Stimulated activated naive CD8-positive, alpha-beta T cell treated with anti-CD3 and anti-CD28 coated beads, Interleukin-15, Interleukin-2, amounts not matched to agents 100 U/mL and 50 U/mL, for 24 hours (primary cell): ENCODE data around the gene CYTH1.
"Not testable (repeated sequence)": the region's sequence is repeated elsewhere in the genome, so short reads cannot be mapped to it uniquely, and the experiment has no call there.

ENCODE experiments used
- ATAC-seq: fragments of 150-1000 bp; cut with Tn5 transposase; one replicate; pipeline ENCODE4 v1.10.0; 2021
- DNase-seq: peaks from one replicate; pipeline ENCODE4 v3.0.0; 2021

The CYTH1 gene

DNA sequence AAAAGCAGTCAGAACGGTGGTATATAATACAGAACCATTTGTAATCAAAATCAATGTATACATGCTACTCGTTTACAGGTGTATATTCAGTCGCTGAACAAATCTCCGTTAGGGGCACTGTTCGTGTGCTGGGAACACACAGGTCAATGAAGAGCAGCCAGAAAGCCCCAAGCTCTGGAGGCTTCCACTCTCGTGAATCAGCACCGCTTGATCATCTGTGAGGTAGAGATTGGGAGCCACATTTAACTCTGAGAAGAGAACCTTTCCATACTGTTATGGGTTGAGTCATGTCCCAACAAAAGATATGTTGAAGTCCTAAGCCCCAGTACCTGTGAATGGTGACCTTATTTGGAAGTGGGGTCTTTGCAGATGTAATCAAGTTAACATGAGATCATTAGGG, 5.4 kb upstream of the CYTH1 start:
- DNase-seq = no peak
- ATAC-seq = no peak

DNA sequence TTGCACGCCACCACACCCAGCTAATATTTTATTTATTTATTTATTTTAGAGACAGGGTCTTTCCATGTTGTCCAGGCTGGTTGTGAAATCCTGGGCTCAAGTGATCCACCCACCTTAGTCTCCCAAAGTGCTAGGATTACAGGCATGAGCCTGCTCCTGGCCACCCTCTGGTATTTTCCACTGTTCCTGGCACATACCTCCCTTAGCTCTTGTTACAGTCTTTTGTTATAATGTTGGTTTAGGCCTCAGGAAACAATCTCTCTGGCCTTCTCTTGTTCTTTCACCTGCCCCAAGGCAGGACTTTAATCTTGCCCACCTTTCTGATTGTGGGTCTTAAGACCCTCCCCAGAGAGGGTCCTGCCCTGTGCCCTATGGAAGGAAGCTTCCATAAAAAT, 3.6 kb upstream of the CYTH1 start:
- ATAC-seq (no peak), DNase-seq (no peak)

DNA sequence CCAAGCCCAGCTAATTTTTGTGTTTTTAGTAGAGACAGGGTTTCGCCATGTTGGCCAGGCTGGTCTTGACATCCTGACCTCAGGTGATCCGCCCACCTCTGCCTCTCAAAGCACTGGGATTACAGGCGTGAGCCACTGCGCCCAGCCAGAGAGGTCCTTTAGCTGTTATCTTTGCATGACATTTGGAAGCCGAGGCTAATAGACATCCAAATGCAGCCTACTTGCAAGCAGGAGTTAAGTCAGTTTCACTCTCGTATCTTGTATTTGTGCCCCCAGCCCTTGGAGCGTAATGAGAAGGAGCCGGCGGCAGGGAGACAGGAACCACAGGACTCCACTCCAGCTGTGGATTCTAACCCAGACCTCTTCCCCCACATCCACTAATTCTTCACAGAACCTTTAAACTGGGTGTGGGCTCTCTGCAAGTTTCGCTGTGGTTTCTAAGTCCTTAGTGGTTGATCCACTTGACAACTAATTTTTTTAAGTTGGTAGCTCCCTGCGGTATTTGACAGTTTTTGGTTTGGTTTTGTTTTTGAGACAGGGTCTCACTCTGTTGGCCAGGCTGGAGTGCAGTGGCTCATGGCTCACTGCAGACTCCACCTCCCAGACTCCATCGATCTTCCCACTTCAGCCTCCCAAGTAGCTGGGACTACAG, 3.1 kb upstream of the CYTH1 start:
- no peak for DNase-seq
- ATAC-seq = no peak

DNA sequence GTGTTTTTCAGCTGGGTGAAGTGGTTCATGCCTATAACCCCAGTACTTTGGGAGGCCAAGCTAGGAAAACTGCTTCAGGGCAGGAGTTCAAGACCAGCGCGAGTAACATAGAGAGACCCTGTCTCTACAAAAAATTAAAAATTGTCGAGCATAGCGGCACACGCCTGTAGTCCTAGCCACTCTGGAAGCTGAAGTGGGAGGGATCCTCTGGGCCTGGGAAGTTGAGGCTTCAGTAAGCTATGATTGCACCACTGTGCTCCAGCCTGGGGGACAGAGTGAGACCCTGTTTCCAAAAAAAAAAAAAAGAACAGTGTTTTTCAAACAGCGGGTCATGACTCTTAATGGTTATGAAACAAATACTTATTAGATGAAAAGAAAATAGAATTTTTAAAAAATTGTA, 2.3 kb upstream of the CYTH1 start:
- no peak for DNase-seq
- ATAC-seq = no peak

DNA sequence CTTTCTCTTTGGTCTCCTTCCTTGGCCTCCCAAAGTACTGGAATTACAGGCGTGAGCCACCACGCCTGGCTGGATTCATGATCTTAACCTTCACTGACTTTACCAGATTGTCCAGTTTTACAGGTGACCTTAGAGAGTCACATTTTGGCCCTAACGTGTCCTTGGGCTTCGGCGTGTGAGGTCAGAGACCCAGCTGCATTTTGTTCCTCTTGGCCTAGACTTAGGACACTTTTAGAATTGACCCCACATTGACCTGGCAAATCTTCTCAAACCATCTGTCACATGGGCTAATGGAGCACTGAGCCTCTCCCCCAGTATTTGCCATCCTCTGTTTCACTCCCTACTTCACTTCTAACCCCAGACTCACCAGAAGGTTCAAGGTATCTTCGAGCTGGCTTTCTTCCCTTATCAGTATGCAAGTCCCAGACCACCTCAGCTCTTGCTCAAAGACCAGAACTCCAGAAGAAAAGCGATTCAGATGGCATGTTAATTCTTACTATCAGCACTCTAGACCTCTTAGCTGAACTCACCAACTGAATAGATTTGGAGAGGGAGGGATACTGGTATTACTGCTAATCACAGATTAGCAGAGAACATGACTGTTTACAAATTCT, 1.7 kb upstream of the CYTH1 start:
- DNase-seq (no peak), ATAC-seq (no peak)

DNA sequence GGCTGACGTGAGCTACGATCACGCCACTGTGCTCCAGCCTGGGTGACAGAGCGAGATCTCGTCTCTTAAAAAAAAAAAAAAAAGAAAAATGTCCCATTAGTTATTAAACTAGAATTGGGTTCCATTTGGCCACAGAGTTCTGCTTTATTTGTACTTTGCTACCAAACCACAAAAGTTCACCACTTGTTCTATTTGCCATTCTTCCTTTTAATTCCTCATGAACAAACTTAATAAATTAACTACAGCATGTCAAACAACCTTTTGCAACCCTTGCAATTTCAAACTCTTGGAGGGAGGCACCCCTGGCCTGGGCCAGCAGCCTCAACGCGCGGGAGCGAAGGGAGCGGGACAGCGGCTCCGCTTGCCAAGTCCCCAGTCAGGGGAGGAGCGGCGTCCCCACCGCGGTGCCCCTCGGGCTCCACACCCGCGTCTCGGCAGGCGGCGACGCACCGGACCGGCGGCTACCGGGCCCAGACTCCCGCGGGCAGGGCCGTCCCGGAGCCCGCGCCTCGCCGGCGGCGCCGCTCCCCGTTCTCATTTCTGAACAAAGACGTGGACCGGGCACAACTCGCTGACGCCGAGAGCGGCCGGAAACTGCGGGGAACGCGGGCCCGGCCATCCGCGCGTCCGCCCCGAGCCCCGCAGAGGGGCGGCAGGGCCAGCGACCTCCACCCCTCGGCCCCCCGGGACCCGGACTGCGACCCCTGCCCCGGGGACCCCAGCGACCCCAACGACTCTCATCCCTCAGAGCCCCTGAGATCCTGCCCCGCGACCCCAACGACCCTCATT, 775 bp downstream of the CYTH1 start:
- peak; percentile 21 for ATAC-seq
- peak; percentile 61 for DNase-seq

DNA sequence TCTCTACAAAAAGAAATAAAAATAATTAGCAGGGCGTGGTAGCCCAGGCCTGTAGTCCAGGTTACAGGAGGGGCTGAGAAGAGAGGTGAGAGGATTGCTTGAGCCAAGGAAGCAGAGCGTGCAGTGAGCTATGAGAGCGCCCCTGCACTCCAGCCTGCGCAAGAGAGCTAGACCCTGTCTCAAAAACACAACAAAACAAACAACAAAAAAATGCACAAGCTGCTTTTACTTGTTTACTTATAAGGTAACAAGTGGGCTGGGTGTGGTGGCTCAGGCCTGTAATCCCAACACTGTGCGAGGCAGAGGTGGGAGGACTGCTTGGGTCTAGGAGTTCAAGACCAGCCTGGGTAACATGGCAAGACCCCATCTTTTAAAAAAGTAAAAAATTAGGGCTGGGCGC, 1.7 kb downstream of the CYTH1 start:
- DNase-seq = no peak
- no peak for ATAC-seq

DNA sequence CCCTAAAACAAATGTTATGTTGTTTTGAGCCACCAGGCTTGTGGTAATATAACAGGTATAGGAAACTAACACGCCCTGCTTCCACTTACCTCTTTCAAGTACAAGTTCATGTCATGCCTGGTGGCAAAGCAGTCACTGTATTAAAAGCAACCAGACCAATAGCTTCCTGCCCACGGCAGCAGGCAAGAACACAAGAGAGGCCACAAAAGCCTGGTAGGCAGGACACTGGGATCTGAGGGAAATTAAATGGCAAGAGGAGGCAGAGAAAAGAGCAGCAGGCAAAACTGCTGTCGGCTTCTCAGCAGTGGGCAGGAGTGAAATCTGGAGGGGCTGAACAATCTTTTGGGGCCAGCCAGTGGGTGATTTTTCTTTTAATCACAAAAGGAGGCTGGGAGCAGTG, 2.2 kb downstream of the CYTH1 start:
- DNase-seq = peak; percentile 43
- ATAC-seq = no peak

DNA sequence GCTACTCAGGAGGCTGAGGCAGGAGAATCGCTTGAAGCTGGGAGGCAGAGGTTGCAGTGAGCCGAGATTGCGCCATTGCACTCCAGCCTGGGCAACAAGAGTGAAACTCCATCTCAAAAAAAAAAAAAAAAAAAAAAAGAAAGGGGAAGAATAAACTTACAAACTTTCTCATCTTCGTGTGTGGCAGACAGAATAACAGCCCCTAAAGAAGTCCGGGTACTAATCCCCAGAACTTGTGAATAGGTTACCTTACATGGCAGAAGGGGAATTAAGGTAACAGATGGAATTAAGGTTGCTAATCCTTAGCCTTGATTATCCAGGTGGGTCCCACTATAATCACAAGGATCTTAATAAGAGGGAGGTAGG, 2.8 kb downstream of the CYTH1 start:
- not testable (repeated sequence) for ATAC-seq, DNase-seq

DNA sequence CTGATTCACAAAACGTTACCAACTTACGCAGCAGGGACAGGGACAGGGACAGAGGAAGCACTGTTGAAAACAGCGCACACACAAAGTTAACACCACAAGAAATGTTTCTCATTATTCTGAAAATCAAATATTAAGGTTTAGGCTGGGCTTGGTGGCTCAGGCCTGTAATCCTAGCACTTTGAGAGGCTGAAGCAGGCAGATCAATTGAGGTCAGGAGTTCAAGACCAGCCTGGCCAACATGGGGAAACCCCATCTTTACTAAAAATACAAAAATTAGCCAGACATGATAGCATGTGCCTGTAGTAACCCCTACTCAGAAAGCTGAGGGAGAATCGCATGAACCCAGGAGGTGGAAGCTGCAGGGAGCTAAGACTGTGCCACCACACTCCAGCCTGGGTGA, 4.2 kb downstream of the CYTH1 start:
- ATAC-seq = peak; percentile 2
- peak; percentile 32 for DNase-seq

DNA sequence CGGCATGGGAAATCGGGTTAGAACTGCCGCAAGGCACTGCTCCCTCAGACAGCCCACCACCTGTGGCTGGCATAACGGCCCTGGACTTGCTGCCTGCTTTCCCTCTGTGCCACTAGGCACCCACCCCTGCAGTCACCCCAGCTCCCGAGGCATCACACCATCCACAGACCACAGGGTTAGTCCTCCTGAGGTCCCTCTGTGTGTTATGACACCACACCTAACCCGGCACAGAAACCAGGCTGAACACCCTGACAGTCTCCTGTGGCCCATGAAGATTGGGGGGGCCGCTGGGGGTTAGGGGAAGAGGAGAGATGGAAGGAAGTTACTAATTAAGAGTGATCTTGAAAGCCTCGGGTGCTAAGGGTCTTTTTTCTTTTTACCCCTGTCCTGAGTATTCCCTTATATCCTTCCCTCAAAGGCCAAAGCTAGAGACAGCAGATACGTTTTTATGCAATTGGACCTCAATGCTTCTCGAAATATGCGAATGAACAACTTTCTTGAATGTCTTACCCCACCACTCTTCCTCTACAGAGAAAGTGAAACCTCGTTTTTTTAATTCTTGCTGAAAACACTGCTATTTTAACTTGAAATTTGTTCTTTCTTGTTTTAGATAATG, 7.0 kb downstream of the CYTH1 start:
- DNase-seq = peak; percentile 76
- peak; percentile 85 for ATAC-seq

DNA sequence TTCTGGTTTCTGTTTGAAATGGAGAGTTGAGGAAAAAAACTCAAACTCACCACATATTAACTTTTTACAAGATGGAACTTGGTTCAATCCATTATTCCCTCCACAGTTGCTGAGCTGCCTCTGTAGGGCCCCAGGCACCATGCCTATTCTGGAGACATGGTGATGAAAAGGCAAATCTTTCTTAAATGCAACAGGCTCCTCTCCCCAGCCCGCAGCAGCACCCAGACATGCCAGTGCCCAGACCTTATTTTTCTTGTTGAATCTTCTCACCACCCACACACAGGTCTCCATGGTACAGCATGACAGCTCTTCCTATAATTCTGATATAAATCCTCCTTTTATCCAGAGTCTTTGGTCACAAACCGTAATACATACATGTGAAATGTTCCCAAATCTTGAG, 7.6 kb downstream of the CYTH1 start:
- DNase-seq (peak; percentile 41), ATAC-seq (no peak)

DNA sequence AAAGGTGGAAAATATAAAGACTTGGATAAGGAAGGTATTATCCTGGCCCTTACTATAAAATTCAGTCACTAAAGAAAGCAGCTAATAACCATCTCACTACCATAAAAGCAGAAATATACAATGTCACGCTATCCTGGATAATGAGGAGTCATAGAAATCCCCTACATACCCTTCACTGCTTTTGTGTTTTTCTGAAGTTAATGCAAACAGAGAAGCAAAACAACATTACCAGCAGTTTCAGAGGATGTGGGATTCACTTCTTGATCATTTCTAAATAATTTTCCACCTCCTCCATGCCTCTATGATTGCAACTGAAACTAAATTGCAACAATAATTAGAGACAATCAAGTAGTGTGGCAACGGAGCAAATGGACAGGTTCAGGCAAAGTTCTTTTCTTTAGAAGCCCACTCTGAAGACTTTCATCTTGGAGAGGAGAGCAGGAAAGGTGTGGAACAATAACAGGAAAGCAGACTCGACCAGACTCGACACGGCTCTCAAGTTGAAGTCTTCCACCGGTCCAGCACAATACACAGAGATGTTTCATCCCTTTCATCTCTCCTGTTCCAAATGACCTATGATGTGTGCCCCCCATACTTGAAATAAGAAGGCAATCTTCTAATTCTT, 10.2 kb downstream of the CYTH1 start:
- ATAC-seq = peak; percentile 25
- no peak for DNase-seq

DNA sequence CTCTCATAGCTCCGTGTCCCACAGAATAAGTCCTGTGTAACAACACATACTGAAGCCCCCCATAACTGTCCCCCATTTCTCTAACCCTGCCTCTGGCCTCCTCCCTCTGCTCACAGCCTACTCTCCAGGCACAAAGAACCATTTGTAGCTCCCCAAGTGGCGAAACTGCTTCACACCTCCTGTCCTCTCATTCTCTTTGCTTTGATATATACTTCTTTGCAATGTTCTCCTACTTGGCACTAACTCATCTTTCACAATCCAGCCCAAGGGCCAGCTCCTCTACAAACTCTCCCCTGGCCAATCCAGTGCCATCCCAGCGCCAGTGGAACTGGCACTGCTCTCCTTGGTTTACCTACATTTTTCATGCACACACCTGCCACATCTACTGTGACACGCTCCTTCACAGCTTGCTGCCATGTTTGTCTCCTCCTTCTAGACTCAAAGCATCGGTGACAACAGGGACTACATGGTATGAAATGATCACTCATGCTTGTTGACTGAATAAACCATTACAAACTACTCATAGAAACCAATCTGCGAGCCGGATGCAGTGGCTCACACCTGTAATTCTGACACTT, 12.8 kb downstream of the CYTH1 start:
- no peak for DNase-seq
- no peak for ATAC-seq

DNA sequence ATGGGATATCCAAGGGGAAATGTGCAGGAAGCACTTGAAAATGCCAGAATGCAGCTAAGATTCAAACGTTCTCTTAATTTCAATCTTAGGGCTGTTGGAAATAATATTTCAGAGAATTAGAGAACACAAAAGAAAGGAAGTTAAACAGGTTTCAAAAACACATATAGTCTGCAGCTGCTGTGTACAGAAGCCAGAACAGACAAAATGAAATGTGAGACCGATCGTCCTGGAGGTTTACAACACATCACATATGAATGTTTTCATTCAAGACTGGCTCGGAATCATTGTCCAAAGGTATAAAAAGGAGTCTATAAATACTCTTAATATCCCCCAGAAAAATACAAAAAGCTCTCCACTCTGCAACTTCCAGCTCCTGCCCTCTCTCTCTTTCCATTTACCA, 14.3 kb downstream of the CYTH1 start:
- ATAC-seq = no peak
- no peak for DNase-seq

DNA sequence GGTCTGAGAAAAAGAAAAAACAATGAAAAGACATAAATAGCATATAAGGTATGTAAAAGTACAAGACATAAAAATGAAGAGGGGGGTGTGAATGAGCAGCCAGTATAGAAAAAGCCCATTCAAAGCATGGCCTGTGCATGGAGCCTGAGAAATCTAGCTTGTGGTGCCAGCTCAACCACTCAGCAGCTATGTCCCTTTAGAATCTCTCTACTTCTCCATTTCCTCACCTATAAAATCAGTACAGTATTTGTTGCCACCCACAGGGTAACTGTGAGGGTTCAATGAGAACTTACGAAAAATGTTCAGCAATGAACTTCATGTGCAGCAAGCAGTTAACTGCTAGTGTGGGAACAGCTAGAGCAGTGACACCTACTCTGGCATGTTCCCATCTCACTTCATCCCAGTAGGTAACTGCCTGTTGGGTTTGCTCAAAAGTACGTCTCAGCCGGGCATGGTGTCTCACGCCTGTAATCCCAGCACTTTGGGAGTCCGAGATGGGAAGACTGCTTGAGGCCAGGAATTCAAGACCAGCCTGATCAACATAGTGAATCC, 15.3 kb downstream of the CYTH1 start:
- no peak for DNase-seq
- ATAC-seq = no peak

DNA sequence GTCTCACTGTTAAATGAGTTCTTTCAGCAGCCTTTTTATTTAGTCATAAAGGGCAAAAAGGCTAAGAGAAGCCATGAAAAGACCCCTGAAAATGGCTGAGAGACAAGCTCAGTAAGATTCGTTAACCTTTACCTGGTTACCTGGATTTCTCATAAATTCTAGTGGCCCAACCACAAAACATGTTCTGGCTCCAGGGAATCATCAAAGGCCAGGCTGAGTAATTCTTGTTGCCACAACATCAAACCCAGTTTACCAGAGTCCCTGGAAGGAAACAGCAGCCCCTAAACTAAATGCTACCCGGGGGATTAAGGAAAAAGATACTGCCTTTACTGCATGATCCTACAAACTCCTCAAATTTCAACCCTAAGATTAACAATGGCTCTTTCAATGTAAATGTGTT, 15.8 kb downstream of the CYTH1 start:
- no peak for ATAC-seq
- no peak for DNase-seq

DNA sequence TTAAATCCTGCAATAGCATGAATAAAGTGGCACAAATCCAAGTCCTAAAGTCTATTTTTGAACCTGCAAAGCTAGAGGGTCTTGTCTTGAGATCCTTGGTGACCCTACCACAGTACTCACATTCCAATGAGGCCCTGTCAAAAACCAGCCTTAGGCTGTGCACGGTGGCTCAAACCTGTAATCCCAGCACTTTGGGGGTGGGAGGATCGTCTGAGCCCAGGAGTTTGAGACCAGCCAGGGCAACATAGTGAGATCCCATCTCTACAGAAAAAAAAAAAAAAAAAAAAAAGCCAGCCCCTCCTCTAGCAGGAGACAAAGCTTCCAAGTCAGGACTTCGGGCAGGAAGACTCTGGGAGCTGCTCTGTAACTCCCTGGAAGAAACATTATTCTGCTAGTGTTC, 16.3 kb downstream of the CYTH1 start:
- ATAC-seq = no peak
- DNase-seq = no peak

DNA sequence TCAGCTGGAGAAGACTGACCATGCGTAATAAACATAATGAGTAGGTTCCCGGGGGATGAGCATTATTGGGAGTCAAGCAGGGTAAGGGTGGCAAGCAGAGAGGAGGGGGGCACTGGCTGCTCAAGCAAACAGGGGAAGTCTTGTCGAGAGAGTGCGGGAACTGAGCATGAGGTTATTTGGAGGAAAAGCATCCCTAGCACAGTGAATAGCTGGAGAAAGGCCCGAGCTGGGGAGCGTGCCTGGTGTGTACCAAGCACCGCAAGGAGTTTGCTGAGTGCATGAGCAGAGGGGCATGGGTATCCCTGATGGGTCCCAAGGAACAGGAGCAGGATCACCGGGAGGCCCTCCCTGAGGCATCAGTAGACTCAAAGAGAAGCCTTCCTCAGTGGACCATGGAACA, 17.2 kb downstream of the CYTH1 start:
- ATAC-seq = no peak
- DNase-seq = no peak

DNA sequence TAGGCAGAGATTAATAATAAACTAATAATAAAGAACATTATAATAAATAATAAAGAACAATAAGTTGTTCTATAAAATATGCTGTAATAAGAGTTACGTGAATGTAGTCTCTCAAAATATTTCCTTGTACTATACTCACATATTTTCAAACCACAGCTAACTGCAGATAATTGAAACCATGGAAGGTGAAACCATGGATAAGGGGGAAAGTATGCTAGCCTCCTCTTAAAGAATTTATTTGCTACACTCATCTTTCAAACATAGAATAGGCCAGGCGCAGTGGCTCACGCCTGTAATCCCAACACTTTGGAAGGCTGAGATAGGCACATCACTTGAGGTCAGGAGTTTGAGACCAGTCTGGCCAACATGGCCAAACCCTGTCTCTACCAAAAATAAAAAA, 18.5 kb downstream of the CYTH1 start:
- no peak for ATAC-seq
- DNase-seq = no peak

DNA sequence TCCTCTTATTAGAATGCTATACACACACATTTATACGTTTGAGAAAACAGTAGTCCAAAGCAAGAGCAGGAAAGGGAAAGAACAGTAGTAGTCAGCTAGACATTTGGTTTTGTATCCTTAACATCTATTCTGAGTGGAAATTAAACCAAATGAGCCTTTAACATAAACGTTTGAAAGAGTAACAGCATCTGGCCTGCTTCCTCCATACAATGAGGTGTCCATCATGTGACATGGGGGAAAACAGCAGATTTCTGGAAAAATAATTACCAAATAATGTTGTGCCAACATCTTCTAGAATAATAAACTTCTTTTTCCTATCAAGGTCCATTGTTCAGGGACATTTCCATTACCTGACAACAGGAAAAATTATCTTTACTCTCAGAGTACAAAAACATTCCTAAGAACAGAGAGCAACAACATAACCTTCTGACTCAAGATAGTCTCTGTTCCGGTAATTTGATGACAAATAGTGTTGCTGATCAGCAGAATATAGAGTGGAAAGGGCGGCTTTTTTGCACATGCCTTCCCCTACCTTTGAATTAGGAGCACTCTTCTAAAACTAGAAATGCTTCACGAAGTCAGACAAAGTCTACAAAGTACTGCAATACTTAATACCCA, 20.2 kb downstream of the CYTH1 start:
- no peak for DNase-seq
- ATAC-seq = peak; percentile 24

DNA sequence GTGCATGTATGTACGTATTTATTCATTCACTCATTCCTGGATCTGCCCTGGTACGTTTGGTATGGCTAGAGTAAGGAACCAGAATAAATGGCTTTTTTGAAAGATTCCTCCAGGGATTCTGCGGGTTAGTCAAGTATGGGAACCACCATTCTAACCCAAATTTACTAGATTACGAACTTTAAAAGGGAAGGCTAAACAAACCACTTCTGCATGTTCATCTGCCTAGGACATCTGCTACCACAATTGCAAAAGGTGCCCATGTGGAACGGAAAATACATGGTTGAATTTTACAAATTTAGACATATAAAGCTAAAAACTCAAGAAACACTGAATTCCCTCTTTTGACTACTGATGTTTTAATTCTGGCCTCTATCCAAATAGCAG, 22.1 kb downstream of the CYTH1 start:
- ATAC-seq (no peak), DNase-seq (no peak)
